Gastroesophageal sphincter (tissue), 4 donors: Measurements from ENCODE around the gene AFF3. TPM values are rescaled to one million over a fixed set of nuclear protein-coding genes. Genes with fewer than 3 reads are reported as not detected.
A peak's percentile ranks its signal among the peaks of the same experiment; 100 is the strongest.
"Not testable (repeated sequence)": the region's sequence is repeated elsewhere in the genome, so short reads cannot be mapped to it uniquely, and the experiment has no call there.

Experiments
- ATAC-seq: fragments of 150-250 bp; one replicate; pipeline ENCODE4 v1.9.1; 2016; ENCODE audit warnings: mild to moderate bottlenecking, moderate library complexity
- H3K27ac ChIP-seq, 4 donors: fragments of 200-600 bp; sonication (generic) in 3 of 4; 1 replicate in 3 of 4; 2 replicates in 1 of 4; pipeline ENCODE4 v1.5.1; 2016 to 2019
- H3K27me3 ChIP-seq: fragments of 200-600 bp; sonication (generic); one replicate; pipeline ENCODE4 v1.5.1; 2019
- H3K36me3 ChIP-seq, 2 donors: fragments of 200-600 bp; sonication (generic); one replicate each; pipeline ENCODE4 v1.5.1; 2019; ENCODE audit warnings: control low read depth in 1 of 2
- H3K4me1 ChIP-seq, 3 donors: fragments of 200-600 bp; sonication (generic); 1 replicate in 2 of 3; 2 replicates in 1 of 3; pipeline ENCODE4 v1.5.1; 2016 to 2019; ENCODE audit warnings: control low read depth in 2 of 3
- H3K4me3 ChIP-seq, 2 donors: fragments of 200-600 bp; sonication (generic); one replicate each; pipeline ENCODE4 v1.5.1; 2019; ENCODE audit warnings: mild to moderate bottlenecking in 1 of 2, moderate library complexity in 1 of 2
- H3K9me3 ChIP-seq, 3 donors: fragments of 200-600 bp; sonication (generic); one replicate each; pipeline ENCODE4 v1.5.1; 2017 to 2019; ENCODE audit warnings: control low read depth in 2 of 3
- EP300 ChIP-seq: sonication (generic); formaldehyde crosslinking; IDR thresholded peaks from one replicate; pipeline ENCODE4 v1.6.1; 2017; ENCODE audit warnings: antibody characterized with exemption, mild to moderate bottlenecking
- POLR2A ChIP-seq, 2 donors: fragments of 450-650 bp; IDR thresholded peaks; one replicate each; pipeline ENCODE4 v1.6.1; 2017; ENCODE audit warnings: antibody characterized with exemption in 2 of 2, mild to moderate bottlenecking in 2 of 2, moderate library complexity in 1 of 2
- POLR2AphosphoS5 ChIP-seq: sonication (generic); formaldehyde crosslinking; IDR thresholded peaks from one replicate; pipeline ENCODE4 v1.6.1; 2017; ENCODE audit warnings: antibody characterized with exemption
- WGBS, 2 donors: methylation state at CpG; one replicate each; pipeline ENCODE4 v1.1.5; 2018; ENCODE audit warnings: low coverage in 1 of 2; 5-methylcytosine and 5-hydroxymethylcytosine counted together
- total RNA-seq, 4 donors: library from RNA; depleted of rRNA; stranded (reverse); fragments of >200 nt; gene quantifications; one replicate each; pipeline ENCODE4 v1.1.0, GENCODE V29; 2016
- TF ChIP-seq, protein P1 (sequence below), 4 experiments: fragments of 200-600 bp in 2 of 4; fragments of 450-650 bp in 2 of 4; sonication (generic) in 1 of 4; IDR thresholded peaks; one replicate each; pipeline ENCODE4 v1.5.1; 2017 to 2019; ENCODE audit warnings: antibody characterized with exemption in 4 of 4, mild to moderate bottlenecking in 2 of 4, moderate library complexity in 2 of 4

Gene AFF3
- total RNA-seq, 4 donors from 2014 or later = 15.4 to 74.8 (median 37.7) TPM

DNA sequence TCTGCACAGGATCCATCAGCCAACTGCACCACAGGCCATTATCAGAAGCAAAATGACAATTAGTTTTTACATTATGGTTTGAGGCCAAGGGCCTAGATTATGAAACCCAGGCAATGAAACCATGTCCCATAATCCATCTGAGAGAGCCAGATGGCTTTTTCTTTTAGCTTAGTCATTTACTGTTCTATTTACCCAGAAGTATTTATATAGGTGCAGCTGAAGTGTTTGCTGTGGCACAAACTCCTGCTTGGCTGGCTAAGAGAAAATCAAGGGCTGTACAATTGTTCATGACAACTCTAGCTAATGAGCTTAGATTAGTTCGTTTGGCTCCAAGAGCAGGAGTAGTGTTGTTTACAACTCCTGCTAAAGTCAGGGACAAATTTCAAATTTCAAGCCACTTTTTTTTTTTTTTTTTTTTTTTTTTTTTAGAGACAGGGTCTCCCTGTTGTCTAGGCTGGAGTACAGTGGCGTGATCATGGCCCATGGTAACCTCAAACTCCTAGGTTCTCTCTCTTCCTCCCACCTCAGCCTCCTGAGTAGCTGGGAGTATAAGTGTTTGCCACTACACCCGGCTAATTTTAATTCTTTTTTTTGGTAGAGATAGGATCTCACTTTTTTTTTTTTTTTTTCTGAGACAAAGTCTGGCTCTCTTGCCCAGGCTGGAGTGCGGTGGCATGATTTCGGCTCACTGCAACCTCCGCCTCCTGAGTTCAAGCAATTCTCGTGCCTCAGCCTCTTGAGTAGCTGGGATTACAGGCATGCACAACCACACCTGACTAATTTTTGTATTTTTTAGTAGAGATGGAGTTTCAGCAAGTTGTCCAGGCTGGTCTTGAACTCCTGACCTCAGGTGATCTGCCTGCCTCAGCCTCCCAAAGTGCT, 634.2 kb downstream of the AFF3 start:
- H3K4me3 ChIP-seq = no peak overlapping the region
- H3K4me1 ChIP-seq = peaks cover 0 to 24% (median 5%) of the 10 kb centered on the region in 3 donors
- H3K9me3 ChIP-seq = no peaks in the 10 kb centered on the region
- no peak for ATAC-seq
- TF ChIP-seq, protein P1, sequence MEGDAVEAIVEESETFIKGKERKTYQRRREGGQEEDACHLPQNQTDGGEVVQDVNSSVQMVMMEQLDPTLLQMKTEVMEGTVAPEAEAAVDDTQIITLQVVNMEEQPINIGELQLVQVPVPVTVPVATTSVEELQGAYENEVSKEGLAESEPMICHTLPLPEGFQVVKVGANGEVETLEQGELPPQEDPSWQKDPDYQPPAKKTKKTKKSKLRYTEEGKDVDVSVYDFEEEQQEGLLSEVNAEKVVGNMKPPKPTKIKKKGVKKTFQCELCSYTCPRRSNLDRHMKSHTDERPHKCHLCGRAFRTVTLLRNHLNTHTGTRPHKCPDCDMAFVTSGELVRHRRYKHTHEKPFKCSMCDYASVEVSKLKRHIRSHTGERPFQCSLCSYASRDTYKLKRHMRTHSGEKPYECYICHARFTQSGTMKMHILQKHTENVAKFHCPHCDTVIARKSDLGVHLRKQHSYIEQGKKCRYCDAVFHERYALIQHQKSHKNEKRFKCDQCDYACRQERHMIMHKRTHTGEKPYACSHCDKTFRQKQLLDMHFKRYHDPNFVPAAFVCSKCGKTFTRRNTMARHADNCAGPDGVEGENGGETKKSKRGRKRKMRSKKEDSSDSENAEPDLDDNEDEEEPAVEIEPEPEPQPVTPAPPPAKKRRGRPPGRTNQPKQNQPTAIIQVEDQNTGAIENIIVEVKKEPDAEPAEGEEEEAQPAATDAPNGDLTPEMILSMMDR (IDR thresholded peaks at IDR 0.05) = no peak
- TF ChIP-seq POLR2AphosphoS5 (no peak), EP300 (no peak), POLR2A (IDR thresholded peaks at IDR 0.05) (no peak)
- H3K27me3 ChIP-seq = no peaks in the 10 kb centered on the region
- H3K36me3 ChIP-seq = no peaks in the 10 kb centered on the region
- WGBS, 2 donors = 60 to 80% methylated on average over 3 to 7 of the region's 7 CpGs
- peak overlapping the region in 1 of 4 donors; percentile 3 for H3K27ac ChIP-seq

DNA sequence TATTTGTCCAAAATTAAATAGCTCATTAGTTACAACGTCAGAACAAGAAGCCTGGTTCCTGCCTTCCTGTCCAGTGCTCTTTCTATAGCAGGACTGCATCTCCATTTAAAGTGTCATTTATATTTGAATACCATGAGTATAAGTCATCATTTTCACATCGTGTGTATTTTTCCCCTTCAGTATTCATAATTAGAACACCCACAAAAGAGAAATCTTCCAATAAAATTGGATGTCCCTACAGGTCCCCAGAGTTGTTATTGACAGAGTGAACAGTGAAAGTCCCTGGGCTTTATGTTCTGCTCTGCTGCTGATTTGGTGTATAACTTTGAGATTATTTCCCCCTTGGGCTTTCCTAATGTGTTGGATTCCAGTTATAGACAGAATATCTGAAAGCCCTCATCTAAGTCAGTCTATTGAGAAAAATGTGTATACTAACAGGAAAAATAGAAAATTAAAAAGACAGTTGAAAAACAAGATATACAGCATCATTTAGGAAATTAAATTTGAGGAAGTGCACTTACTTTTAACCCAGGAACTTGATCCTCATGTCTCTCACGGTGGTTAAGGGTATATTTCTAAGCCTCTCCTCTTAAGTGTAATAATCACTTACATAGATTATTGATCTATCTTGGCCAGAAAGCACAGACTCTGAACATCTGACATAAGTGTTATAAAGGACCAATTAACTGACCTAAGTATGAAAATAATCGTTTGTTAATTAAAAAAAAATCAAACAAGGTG, 637.4 kb downstream of the AFF3 start:
- no peak for TF ChIP-seq POLR2AphosphoS5
- TF ChIP-seq, protein P1 (IDR thresholded peaks at IDR 0.05) = no peak
- no peak for TF ChIP-seq POLR2A (IDR thresholded peaks at IDR 0.05)
- no peak for TF ChIP-seq EP300
- no peak for ATAC-seq
- Histone ChIP-seq H3K27me3 (no peaks in the 10 kb centered on the region), H3K36me3 (no peaks in the 10 kb centered on the region), H3K9me3 (no peaks in the 10 kb centered on the region), H3K4me1 (peaks cover 0 to 8% (median 0%) of the 10 kb centered on the region in 3 donors), H3K27ac (no peak overlapping the region), H3K4me3 (no peak overlapping the region)
- 28 to 36% methylated on average over 4 of the region's 4 CpGs for WGBS, 2 donors

- not testable (repeated sequence) for H3K9me3 ChIP-seq, H3K4me1 ChIP-seq, ATAC-seq
Observed at GRCh38 chr2:99503662-99504416, 638.6 kb downstream of the AFF3 start.

DNA sequence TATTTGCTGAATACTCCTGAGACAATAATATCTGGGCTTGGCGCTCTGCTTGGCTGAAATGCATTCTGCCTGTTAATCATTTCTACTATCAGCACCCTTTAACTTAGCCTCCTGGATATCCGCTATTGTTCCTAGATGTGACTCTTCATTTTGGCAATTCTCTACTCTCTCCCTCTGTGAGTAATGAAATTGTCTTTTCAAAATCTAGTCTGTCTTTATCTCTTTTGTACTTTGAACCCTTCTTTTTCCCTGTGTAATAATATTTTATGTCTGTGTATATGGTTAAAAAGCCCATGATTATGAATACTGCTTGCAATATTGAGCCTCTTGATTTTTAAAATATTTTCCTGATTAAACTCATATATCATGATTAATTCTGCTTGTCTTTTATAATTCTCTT, 646.4 kb downstream of the AFF3 start:
- no peaks in the 10 kb centered on the region for H3K27me3 ChIP-seq
- H3K36me3 ChIP-seq = no peaks in the 10 kb centered on the region
- WGBS, 2 donors = 90 to 100% methylated on average over 2 of the region's 2 CpGs
- H3K27ac ChIP-seq = no peak overlapping the region
- no peak for ATAC-seq
- TF ChIP-seq POLR2AphosphoS5 (no peak), EP300 (no peak), POLR2A (IDR thresholded peaks at IDR 0.05) (no peak)
- TF ChIP-seq, protein P1 (IDR thresholded peaks at IDR 0.05) = no peak
- H3K9me3 ChIP-seq = no peaks in the 10 kb centered on the region
- no peak overlapping the region for H3K4me3 ChIP-seq
- H3K4me1 ChIP-seq = peaks cover 0 to 4% (median 0%) of the 10 kb centered on the region in 3 donors

More at GRCh38 chr2:99503662-99504416, 638.6 kb downstream of the AFF3 start:
- H3K27ac ChIP-seq, H3K4me3 ChIP-seq, H3K27me3 ChIP-seq, H3K36me3 ChIP-seq: not testable (repeated sequence)
- 92 to 95% methylated on average over 8 of the region's 8 CpGs for WGBS, 2 donors

Other genes starting within 250 kb of the AFF3 start
- gene LONRF2, start 179.9 kb upstream of the AFF3 start, total RNA-seq = 10 to 100 TPM; 23.8 to 74.6 (median 51.0) TPM